DOHH2 (cell line): ENCODE data around the gene PEX11B.

Experiments
- EZH2phosphoT487 ChIP-seq: fragments of 200-600 bp; sonication (generic); IDR thresholded peaks from 2 replicates; pipeline ENCODE4 v1.6.1; 2017; ENCODE audit warnings: borderline replicate concordance, mild to moderate bottlenecking, antibody characterized with exemption, low read length, moderate library complexity, mixed read lengths
- TF ChIP-seq, protein P1 (sequence below): fragments of 200-600 bp; sonication (generic); IDR thresholded peaks from one replicate; pipeline ENCODE4 v1.5.1; 2014; ENCODE audit warnings: antibody characterized with exemption, mild to moderate bottlenecking, low read depth, low read length; ENCODE audit not compliant: poor library complexity, severe bottlenecking

DNA sequence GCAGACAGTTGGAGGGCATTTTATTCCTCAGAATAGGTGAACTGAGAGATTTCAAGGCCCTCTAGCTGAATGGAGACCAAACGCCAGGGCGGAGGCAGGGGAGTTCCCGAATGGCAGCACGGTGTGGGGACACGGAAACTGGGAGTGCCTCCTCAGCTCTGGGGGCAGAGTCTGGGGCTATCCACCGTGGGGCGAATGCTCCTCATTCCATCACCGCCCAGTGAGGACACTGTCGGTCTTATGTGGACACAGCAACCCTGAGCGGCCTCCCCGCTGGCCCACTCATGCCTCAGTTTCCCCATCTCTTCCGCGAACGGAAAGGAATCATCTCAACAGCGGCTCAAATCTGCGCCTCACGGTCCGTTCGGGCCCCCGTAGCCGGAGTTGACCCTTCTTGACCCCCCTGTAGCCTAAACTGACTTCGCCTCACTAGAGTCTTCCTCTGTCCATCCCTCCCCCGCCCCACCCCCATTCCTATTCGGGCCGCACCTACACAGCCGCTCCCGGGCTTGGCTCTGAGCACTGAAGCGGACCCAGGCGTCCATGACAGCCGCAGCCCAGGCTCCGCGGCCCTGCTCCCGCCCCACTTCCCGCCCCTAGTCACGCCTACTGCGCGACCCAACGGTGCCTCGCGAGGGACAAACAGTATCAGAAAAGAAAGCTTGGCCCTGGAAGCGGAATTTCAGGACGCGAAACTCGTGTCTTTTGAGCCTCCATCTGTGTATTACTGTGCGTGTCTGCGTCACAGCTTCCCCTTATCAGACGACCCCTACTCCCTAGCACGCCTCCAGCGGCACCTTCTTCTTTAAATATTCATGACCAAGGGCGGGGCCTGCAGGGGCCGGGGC is at the start of gene PEX11B:
- TF ChIP-seq, protein P1, sequence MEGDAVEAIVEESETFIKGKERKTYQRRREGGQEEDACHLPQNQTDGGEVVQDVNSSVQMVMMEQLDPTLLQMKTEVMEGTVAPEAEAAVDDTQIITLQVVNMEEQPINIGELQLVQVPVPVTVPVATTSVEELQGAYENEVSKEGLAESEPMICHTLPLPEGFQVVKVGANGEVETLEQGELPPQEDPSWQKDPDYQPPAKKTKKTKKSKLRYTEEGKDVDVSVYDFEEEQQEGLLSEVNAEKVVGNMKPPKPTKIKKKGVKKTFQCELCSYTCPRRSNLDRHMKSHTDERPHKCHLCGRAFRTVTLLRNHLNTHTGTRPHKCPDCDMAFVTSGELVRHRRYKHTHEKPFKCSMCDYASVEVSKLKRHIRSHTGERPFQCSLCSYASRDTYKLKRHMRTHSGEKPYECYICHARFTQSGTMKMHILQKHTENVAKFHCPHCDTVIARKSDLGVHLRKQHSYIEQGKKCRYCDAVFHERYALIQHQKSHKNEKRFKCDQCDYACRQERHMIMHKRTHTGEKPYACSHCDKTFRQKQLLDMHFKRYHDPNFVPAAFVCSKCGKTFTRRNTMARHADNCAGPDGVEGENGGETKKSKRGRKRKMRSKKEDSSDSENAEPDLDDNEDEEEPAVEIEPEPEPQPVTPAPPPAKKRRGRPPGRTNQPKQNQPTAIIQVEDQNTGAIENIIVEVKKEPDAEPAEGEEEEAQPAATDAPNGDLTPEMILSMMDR, result no peak
- TF ChIP-seq EZH2phosphoT487, result no peak
